Measurements from ENCODE around the gene EFNA1.

The EFNA1 gene

DNA sequence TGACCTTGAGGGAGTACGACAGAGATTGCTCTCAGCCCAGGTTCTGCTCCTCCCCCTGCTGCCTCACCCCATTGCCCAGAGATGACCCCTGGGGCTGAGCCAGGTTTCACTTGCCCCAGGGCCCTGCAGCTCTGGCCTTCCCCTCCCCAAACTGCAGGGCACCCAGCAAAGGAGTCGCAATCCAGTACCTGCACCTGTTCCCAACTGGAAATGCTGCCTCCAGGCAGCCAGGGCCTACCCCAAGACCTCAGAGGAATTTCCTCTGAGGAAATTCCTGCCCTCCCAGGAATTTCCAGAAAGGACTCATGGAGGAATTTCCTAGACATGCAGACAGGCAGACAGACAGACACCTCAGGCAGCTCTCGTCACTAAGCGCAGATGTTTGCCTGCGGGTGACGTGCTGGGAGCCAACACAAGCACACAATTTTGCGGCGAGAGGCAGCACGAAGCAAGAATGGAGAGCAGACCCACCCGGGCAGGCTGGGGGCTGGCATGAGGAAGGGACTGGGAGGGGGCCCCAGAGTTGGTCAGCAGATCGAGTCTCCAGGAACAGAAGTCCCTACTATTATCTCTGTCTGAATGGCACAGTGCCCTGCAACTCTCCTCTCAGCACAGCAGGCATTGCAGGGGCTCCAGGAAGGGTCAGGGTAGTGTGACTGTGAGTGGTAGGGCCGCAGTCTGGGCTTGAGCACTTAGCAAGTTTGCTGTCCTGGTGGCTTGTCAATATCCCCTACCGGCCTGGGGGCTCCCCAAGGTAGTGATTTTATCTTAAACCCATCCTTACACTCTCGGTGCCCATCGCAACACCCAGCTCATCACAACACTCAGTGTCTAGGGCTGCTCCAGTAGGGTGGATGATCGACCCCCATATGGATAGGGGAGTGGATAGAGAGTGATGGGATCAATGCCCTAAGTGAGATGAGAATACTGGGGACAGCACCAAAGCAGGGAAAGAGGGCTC, 2.9 kb upstream of the EFNA1 start:
- DNase-seq (ENCODE audit: low read depth, low spot score), result no peak

DNA sequence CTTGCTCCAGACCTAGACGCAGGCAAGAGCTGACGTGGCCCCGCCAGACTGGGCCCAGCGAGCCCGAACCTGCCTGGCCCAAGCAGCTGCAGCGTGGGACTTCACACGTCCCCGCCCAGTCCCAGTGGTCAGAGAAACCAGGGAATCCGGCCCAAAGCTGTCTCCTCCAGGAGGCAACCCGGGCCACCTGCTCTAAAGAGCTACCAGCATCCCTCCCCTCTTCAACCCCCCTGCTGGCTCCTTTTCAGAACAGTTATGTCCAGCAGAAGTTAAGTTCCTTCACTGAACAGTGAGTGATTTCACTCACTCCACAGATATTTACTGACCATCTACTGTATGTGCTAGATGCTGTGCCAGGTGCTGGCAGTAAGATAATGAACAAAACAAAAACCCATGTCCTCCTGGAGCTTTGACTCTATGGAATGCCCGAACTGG, 2.1 kb upstream of the EFNA1 start:
- DNase-seq (ENCODE audit: low read depth, low spot score), result no peak

DNA sequence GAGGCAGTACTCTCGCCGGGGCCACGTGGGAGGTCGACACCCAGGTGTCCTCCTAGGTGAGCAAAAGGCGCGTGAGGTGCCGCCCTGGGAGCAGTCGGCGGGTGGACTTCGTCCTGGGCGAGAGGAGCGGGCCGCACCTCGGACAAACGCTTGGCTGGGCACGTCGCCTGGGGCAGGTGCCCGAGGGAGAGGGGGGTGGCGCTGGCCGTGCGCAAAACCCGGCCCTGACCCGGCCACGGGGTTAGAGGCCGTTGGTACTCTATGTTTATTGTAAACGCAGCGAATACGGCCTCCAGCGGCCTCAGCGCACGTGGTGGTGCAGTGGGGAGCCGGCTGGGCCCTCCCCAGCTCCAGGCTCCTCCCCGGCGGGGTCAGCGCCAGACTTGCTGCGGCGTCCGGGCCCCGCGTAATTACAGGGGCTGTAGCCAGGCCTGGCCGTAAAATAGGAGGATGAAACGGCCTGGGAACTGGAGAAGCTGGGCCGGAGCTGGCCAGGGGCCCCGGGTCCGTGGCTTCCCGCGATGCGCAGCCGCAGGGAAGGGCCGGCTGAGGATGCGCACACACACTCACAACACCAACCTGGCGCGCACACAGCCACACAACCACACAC, 1.6 kb upstream of the EFNA1 start:
- no peak for DNase-seq (ENCODE audit: low read depth, low spot score)

DNA sequence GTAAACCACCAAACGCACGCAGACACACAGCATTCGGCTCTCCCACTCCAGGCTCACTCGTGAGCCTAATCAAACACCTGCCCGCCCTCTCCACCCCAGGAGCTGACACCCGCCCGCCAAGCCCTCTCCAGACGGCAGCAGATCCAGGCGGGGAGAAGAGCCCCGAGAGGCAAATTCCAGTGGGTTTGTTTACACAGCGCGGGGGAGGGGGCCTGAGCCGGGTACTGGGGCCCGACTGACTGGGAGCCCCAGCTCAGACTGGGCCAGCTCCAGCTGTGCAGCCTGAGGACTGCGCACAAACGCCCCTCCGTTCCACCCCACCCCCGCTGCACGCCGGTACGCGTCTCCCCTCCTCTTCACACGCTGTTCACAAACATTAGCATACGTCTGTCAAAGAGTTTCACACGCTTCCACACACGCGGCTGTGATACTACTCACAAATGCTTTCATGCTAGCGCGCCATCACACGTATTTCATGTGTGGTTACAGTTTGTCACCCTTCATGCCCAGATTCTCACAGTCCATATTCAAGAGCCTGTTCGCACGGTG, 1.0 kb upstream of the EFNA1 start:
- DNase-seq (ENCODE audit: low read depth, low spot score), result no peak

DNA sequence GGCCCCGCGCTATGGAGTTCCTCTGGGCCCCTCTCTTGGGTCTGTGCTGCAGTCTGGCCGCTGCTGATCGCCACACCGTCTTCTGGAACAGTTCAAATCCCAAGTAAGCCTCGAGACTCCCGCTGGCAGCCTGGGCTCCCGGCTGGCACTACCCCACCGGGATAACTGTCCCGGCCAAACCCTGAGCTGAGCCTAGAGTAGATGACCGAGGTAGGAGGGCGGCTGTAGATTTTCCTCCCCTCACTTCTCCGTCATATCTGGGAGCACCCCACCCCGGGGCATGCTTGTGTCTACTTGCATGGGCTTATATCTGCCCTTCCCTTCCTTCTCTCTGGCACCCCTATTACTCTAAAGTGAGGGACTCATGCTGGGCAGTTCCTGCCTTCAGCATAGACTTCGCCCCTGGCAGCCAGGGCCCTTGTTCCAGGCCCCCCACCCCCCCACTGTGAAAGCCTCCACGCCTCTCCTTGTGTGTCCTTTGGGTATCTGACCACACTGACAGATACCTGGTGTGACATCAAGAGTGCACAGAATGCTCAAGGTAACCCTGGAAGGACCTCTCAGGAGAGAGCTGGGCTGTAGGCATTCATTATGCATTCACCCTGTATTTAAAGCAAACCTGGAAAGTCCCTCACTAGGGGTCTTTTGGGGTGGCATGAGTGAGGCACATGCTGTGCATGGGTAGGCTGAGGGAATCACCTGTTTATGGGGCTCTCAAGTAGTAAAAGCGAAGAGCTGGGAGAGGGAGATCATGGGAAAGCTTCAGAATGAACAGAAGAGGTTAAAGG, 485 bp downstream of the EFNA1 start:
- DNase-seq (ENCODE audit: low read depth, low spot score), result no peak

DNA sequence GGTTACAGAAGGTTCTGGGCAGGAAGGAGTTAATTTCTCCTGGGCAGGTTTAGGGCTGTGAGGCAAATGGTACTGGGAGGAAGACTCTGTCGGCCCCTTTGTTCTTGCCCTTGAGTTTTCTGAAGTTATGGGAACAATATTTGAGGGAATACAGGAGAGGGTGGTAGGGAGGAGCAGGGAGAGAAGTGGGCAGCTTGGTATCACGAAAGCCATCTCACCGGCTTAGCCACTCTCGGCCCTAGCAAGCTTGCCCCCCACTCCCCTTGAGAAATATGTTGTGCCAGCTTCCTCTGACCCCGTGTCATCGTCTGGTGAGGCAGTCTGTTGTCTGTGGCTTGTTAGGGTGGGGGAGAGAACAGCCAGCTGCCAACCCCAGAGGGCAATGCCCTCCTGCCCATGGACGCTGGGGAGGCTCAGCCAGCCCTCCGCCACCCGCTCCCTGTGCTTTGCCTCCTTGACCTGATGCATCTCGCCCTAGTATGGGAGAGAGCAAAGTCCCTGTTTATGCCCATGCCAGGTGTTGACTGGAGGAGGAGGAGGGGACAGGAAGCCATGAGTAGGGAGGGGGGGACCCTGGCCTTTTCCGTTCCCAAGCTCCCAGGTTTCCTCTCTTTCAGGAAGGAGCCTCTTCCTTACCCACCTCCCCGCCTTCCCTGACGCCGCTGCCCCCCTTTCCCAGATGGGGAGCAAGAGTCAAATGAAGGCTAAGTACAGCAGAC, 1.2 kb downstream of the EFNA1 start:
- no peak for DNase-seq (ENCODE audit: low read depth, low spot score)

DNA sequence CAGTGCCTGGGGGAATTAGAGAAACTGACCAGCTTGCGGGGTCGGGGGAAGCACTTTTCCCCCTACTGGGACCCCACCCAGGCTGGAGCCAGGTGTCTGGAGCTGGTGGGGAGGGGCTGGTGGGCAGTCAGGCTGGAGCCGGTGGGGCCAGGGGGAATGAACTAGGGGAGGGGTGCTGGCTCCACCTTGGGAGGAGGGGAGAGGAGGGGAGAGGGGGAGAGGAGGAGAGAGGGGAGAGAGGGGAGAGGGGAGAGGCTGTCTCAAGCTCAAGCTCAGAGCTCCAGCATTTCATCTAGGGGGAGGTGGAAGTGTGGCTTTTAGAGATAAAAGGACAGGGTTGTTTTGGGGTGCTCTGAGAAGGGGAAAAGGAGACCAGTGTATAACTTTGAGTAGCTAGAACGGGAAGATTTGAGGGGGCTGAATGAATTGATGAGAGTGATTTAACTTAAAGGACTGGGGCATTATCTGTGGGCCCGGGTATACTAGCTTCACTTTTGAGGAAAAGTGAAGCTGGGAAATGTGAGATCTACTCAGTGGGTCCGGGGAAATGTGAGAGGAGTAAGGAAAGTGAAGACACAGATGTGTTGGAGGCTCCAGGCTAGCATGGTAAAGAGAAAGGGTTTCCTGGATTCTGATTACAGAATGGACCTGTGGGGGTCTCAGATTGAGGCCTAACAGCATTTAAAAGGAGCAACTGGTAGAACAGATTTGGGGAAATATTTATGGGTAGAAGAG, 2.8 kb downstream of the EFNA1 start:
- DNase-seq (ENCODE audit: low read depth, low spot score), result no peak

DNA sequence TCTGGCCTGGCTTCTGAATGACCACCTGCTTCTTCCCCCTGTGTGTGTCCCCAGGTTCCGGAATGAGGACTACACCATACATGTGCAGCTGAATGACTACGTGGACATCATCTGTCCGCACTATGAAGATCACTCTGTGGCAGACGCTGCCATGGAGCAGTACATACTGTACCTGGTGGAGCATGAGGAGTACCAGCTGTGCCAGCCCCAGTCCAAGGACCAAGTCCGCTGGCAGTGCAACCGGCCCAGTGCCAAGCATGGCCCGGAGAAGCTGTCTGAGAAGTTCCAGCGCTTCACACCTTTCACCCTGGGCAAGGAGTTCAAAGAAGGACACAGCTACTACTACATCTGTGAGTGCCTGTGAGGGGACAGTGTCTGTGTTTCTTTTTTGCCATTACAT, 3.6 kb downstream of the EFNA1 start:
- DNase-seq (ENCODE audit: low read depth, low spot score), result no peak

DNA sequence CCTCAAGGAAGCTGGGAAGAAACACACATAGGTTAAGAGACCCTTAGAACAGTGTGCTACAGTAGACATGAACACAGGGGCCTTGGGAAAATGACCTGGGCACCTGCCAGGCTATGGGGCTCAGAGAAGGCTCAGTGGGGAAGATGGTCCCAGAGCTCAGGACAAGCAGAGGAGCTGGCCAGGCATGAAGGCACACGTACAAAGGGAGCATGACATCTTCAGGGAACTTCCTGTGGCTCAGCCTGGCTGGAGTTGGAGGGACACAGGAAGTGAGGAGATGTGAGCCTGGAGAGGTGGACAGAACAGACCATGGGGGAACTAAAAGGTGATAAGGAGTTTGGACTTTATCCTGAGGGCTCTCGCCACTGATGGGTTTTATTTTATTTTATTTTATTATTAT, 4.2 kb downstream of the EFNA1 start:
- DNase-seq (ENCODE audit: low read depth, low spot score), result no peak

DNA sequence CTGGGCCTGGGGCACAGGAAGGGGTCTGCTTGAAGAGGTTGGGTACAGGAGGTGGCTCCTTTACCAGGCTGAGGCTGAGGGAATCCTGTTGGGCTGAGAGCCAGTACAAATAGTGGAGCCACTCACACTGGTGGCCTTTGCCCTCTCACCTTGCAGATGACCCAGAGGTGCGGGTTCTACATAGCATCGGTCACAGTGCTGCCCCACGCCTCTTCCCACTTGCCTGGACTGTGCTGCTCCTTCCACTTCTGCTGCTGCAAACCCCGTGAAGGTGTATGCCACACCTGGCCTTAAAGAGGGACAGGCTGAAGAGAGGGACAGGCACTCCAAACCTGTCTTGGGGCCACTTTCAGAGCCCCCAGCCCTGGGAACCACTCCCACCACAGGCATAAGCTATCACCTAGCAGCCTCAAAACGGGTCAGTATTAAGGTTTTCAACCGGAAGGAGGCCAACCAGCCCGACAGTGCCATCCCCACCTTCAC, 6.2 kb downstream of the EFNA1 start:
- DNase-seq (ENCODE audit: low read depth, low spot score), result no peak

DNA sequence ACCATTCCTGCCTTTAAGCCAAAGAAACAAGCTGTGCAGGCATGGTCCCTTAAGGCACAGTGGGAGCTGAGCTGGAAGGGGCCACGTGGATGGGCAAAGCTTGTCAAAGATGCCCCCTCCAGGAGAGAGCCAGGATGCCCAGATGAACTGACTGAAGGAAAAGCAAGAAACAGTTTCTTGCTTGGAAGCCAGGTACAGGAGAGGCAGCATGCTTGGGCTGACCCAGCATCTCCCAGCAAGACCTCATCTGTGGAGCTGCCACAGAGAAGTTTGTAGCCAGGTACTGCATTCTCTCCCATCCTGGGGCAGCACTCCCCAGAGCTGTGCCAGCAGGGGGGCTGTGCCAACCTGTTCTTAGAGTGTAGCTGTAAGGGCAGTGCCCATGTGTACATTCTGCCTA, 6.6 kb downstream of the EFNA1 start:
- no peak for DNase-seq (ENCODE audit: low read depth, low spot score)

DNA sequence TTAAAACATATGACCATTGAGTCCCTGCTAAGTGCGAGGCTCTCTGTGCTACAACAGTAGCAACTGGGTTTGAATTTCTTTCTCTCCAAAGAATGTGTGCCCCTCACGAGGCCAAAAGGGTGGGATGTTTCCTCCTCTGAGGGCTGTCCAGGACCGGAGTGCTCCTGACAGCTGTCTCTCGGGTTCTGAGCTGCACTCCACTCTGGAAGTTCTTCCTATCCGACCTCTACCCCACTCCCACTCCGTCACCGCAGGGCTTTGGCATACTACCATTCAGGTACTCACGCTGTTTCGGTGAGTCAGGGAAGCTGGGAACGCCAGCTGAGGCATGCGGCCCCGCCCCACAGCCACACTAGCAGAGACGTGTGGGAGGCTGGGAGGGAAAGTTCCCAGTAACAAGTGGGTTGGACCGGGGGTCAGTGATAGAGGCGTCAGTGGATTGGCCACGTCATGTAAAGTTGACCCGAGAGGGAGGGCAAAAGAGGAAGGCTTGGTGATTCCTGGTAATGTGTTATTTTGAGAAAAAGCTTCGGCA, 7.3 kb downstream of the EFNA1 start:
- no peak for DNase-seq (ENCODE audit: low read depth, low spot score)

DNA sequence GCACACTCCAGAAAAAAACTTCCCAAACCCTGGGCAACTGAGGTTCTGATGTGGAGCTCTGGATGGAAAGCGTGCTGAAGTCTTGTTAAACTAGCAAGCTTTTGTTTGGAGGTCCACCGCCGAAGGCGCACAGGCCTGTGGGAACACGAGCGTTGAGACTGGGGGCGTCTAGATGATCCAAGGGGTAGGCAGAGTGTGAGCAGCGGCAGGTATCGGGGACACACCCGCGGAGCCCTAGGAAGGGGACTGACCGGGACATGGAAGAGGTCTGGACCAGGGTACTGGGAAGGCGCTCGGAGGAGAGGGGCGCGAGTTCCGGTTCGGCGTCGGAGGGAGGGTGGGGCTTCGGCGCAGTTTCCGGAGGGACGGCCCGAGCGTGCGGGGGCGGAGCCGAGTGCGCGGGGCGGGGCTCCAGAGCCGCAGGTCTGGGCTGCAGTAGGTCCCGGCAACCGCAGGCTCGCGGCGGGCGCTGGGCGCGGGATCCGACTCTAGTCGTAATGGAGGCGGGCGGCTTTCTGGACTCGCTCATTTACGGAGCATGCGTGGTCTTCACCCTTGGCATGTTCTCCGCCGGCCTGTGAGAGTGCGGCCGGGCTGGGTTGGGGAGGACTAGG, 7.8 kb downstream of the EFNA1 start, which contains the start of gene SLC50A1:
Gene SLC50A1, plus strand, starts transcription at position 438 of the 614 bp plus-strand sequence. Its CDS starts 60 bp downstream, at position 498.
- DNase-seq (ENCODE audit: low read depth, low spot score), result peak; percentile 73

DNA sequence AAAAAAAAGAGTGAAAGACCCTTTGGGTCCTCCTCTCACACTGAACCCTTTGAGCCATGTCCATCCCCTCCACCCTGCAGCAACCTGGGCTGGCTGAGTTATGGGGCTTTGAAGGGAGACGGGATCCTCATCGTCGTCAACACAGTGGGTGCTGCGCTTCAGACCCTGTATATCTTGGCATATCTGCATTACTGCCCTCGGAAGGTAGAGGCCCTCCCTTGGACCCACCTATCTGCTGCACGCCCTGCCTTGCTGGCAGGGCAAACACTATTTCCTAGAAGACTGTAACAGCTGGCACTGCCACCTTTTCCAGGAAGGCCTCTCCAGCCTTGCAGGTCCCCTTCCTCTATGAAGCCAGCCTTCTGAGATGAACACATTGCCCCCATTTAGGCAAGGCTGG, 9.1 kb downstream of the EFNA1 start:
- DNase-seq (ENCODE audit: low read depth, low spot score), result no peak

DNA sequence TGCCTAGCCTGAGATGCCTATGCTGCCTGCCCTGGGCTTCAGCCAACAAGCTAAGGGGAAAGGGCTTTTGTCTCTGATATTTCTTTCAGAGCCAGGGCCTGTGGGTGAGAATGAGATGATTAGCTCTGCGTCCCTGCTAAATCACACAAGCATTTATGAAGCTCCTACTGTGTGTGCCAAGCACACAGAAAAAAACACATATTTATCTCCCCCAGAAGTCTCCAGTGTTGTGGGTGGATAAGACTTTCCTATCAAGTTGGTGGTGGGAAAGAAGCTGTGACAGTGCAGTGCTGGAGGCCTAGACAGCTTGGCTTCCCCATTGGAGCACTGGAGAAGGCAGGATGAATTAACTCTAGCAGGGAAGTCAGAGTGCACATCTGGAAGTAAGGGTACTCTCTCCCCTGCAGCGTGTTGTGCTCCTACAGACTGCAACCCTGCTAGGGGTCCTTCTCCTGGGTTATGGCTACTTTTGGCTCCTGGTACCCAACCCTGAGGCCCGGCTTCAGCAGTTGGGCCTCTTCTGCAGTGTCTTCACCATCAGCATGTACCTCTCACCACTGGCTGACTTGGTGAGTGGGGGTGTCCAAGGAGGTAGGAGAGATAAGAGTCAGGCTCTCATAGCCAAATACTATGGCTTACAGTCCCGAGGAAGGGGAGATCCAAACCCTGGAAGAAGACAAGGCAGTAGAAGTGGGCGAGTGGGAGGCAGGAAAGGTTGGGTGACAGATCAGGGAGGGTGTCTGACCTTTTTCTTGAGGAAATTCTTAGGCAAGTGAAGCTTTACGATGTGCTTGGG, 9.7 kb downstream of the EFNA1 start:
- no peak for DNase-seq (ENCODE audit: low read depth, low spot score)

DNA sequence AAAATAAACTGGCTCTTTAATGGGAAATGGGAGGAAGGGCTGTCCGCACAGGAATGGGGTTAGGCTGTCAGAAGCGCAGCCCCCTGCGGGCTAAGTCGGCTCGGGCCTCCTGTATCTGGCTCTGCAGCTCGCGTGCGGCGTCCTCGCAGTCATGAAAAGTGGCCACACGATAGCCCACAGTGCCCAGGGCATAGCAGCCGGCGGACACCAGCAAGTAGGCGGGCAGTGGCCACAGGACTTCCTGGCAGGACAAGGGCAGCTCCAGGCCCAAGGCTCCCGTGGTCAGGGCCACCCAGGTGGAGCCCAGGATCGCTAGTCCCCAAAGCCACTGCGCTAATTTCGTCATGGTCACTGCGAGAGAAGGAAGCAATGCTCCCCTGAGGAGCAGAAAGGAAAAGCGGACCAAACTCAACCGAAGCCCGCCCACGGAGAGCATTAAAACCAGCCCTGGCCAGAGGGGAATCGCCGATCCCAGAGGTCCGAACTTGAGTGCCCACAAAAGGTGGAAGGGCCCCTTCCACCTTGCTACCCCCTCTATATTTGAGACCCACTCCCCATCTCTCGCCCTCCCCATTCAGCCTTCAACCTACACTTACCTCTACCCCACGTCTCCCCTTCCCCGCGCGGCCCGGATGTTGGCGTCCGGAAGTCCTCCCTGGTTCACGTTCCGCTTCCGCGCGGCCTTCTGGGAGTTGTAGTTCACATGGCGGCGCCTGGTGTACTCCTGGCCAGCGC, 12.4 kb downstream of the EFNA1 start, which contains the start of gene DPM3:
Gene DPM3, minus strand, starts transcription at position 637 of the 735 bp plus-strand sequence. Its CDS starts 291 bp downstream, at position 346.
- DNase-seq (ENCODE audit: low read depth, low spot score), result no peak

DNA sequence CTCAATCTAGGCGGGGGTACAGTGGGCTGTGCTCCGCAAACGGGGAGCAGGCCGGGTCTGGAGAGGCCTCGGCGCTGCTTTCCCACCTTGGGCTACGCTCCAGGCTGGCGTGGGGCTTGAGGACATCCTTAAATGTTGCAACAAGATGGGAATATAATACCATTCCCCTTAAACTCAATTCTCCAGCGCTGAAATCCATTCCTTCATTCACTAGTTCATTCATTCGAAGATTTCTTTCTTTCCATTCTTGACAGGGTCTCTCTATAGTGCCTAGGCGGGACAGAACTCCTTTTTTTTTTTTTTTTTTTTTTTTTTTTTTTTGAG, 12.9 kb downstream of the EFNA1 start:
- no peak for DNase-seq (ENCODE audit: low read depth, low spot score)

DNA sequence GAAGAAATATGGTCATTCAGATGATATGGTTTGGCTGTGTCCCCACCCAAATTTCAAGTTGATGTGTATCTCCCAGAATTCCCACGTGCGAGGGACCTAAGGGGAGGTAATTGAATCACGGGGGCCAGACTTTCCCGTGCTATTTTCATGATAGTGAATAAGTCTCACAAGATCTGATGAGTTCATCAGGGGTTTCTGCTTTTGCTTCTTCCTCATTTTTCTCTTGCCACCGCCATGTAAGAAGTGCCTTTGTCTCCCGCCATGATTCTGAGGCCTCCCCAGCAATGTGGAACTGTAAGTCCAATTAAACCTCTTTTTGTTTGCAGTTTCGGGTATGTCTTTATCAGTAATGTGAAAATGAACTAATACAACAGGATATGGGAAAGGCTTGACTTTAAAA, 14.1 kb downstream of the EFNA1 start:
- no peak for DNase-seq (ENCODE audit: low read depth, low spot score)

All from smooth muscle cell of the brain vasculature (primary cell).